IMR-90 (cell line): ENCODE measurements around the gene ZNF532. TPM values are rescaled to one million over a fixed set of nuclear protein-coding genes. Genes with fewer than 3 reads are reported as not detected.
"Not testable (repeated sequence)": the region's sequence is repeated elsewhere in the genome, so short reads cannot be mapped to it uniquely, and the experiment has no call there.

Experiments used
- ATAC-seq: fragments of 200-7000 bp; cut with Tn5 transposase; 2 replicates; pipeline ENCODE4 v1.9.1; 2020; ENCODE audit warnings: low read depth, mild to moderate bottlenecking, moderate library complexity
- BruUV-seq: library from RNA; stranded (reverse); fragments of 400-500 nt; replicated peaks from 2 replicates; lab custom pipeline; 2021; lab: Mats Ljungman, UMichigan
- CTCF ChIA-PET: fragments of 300-600 bp; formaldehyde crosslinking; extraction: SDS; loops from one replicate; lab custom pipeline; 2021; ENCODE audit warnings: antibody characterized with exemption; lab: Yijun Ruan, JAX
- POLR2A ChIA-PET: fragments of 300-600 bp; sonication (Branson Sonifier 250); formaldehyde crosslinking; loops from one replicate; lab custom pipeline; 2022; ENCODE audit warnings: antibody characterized with exemption; ENCODE audit not compliant: unreplicated experiment; lab: Charles Lee
- DNase-seq: peaks from one replicate; pipeline ENCODE4 v3.0.0; 2013
- H2AFZ ChIP-seq: replicated peaks from 2 replicates; pipeline ENCODE3; 2013; ENCODE audit warnings: low read length, mild to moderate bottlenecking; ENCODE audit not compliant: poor library complexity
- H2AK5ac ChIP-seq: 2 replicates; pipeline ENCODE4 v1.6.1; 2013; ENCODE audit warnings: low read depth, low read length, inconsistent platforms
- H2AK9ac ChIP-seq: replicated peaks from 2 replicates; pipeline ENCODE3; 2013; ENCODE audit warnings: mild to moderate bottlenecking, low read depth, low read length, moderate library complexity; ENCODE audit not compliant: poor library complexity
- H2BK120ac ChIP-seq: 2 replicates; pipeline ENCODE4 v1.6.1; 2013; ENCODE audit warnings: low read depth, low read length, inconsistent platforms
- H2BK15ac ChIP-seq: 3 replicates; pipeline ENCODE4 v1.6.1; 2013; ENCODE audit warnings: low read depth, low read length, inconsistent platforms
- H2BK20ac ChIP-seq: 2 replicates; pipeline ENCODE4 v1.6.1; 2013; ENCODE audit warnings: low read depth, mild to moderate bottlenecking, inconsistent platforms, low read length, moderate library complexity
- H2BK5ac ChIP-seq: 2 replicates; pipeline ENCODE4 v1.6.1; 2013; ENCODE audit warnings: mild to moderate bottlenecking, low read depth, low read length, inconsistent platforms; ENCODE audit not compliant: poor library complexity, severe bottlenecking
- H3K14ac ChIP-seq: replicated peaks from 2 replicates; pipeline ENCODE4 v1.6.1; 2013; ENCODE audit warnings: low read depth, low read length, inconsistent platforms
- H3K18ac ChIP-seq: 2 replicates; pipeline ENCODE4 v1.6.1; 2013; ENCODE audit warnings: low read depth, low read length, control low read depth
- H3K23ac ChIP-seq: 2 replicates; pipeline ENCODE4 v1.6.1; 2013; ENCODE audit warnings: low read depth, low read length, inconsistent platforms
- H3K27ac ChIP-seq: 2 replicates; pipeline ENCODE4 v1.5.1; 2013; ENCODE audit warnings: mild to moderate bottlenecking, control low read depth, low read length; ENCODE audit not compliant: insufficient read depth
- H3K27me3 ChIP-seq: 2 replicates; pipeline ENCODE4 v1.6.1; 2013; ENCODE audit warnings: low read length; ENCODE audit not compliant: control insufficient read depth, insufficient read depth
- H3K36me3 ChIP-seq: 2 replicates; pipeline ENCODE4 v1.6.1; 2013; ENCODE audit warnings: low read length, mixed read lengths; ENCODE audit not compliant: control insufficient read depth, insufficient read depth
- H3K4ac ChIP-seq: 2 replicates; pipeline ENCODE4 v1.6.1; 2013; ENCODE audit warnings: low read depth, low read length, inconsistent platforms
- H3K4me1 ChIP-seq: 2 replicates; pipeline ENCODE4 v1.6.1; 2013; ENCODE audit warnings: low read length, mixed read lengths; ENCODE audit not compliant: control insufficient read depth, insufficient read depth
- H3K4me2 ChIP-seq: 2 replicates; pipeline ENCODE4 v1.6.1; 2013; ENCODE audit warnings: low read depth, mild to moderate bottlenecking, control low read depth, low read length, moderate library complexity
- H3K4me3 ChIP-seq: 2 replicates; pipeline ENCODE4 v1.5.1; 2013; ENCODE audit warnings: low read depth, mild to moderate bottlenecking, control low read depth, low read length, moderate library complexity; ENCODE audit not compliant: insufficient read depth
- H3K56ac ChIP-seq: 2 replicates; pipeline ENCODE4 v1.6.1; 2013; ENCODE audit warnings: low read length, inconsistent platforms; ENCODE audit not compliant: insufficient read depth; ENCODE audit errors: extremely low read depth
- H3K79me1 ChIP-seq, 2 experiments: 2 replicates each; pipeline ENCODE4 v1.6.1; 2013; ENCODE audit warnings: low read length in 2 of 2, inconsistent platforms in 1 of 2, low read depth in 1 of 2
- H3K9ac ChIP-seq: 2 replicates; pipeline ENCODE4 v1.6.1; 2013; ENCODE audit warnings: low read depth, low read length, control low read depth
- H3K9me1 ChIP-seq: 2 replicates; pipeline ENCODE4 v1.6.1; 2013; ENCODE audit warnings: low read length, inconsistent platforms; ENCODE audit not compliant: insufficient read depth
- H3K9me3 ChIP-seq: 2 replicates; pipeline ENCODE4 v1.6.1; 2013; ENCODE audit warnings: low read length; ENCODE audit not compliant: control insufficient read depth, insufficient read depth
- H4K20me1 ChIP-seq: 2 replicates; pipeline ENCODE4 v1.6.1; 2013; ENCODE audit warnings: low read length, inconsistent platforms; ENCODE audit not compliant: insufficient read depth
- H4K5ac ChIP-seq: 2 replicates; pipeline ENCODE4 v1.6.1; 2013; ENCODE audit warnings: mild to moderate bottlenecking, low read depth, low read length, control low read depth
- H4K8ac ChIP-seq, 2 experiments: 2 replicates each; pipeline ENCODE4 v1.6.1; 2013; ENCODE audit warnings: low read depth in 2 of 2, low read length in 2 of 2, control low read depth in 1 of 2, inconsistent platforms in 1 of 2
- H4K91ac ChIP-seq: 2 replicates; pipeline ENCODE4 v1.6.1; 2013; ENCODE audit warnings: low read depth, low read length, inconsistent platforms; ENCODE audit not compliant: insufficient read depth
- CEBPB ChIP-seq: IDR thresholded peaks from 2 replicates; pipeline ENCODE4 v1.6.1; 2012; ENCODE audit warnings: low read depth, low read length, improper control_type of control experiment
- RFX5 ChIP-seq: IDR thresholded peaks from 2 replicates; pipeline ENCODE4 v1.8.0; 2012; ENCODE audit warnings: low read depth, mild to moderate bottlenecking, low read length, moderate library complexity
- SMC3 ChIP-seq: fragments of 150-350 bp; IDR thresholded peaks from 2 replicates; pipeline ENCODE4 v1.6.1; 2016; ENCODE audit warnings: low read depth, mild to moderate bottlenecking, antibody characterized with exemption, low read length, moderate library complexity
- WGBS, 2 experiments: methylation state at CpG; one replicate each; pipeline versions ENCODE4 v1.1.5 to v1.1.7; 2013; ENCODE audit warnings: missing lambda C conversion rate in 2 of 2; ENCODE audit not compliant: insufficient read length in 1 of 2; ENCODE audit errors: extremely low coverage in 2 of 2; 5-methylcytosine and 5-hydroxymethylcytosine counted together
- dilution Hi-C: fragments of 300-500 bp; cut with HindIII; formaldehyde crosslinking; loops from one replicate; pipeline ENCODE4 v1.14.3; 2018; ENCODE audit warnings: low sequenced_read_pairs; ENCODE audit not compliant: unreplicated experiment
- in situ Hi-C: fragments of 300-500 bp; cut with MboI; formaldehyde crosslinking; loops from 3 replicates; pipeline ENCODE4 v1.14.3; 2019; ENCODE audit warnings: low sequenced_read_pairs, inconsistent platforms, mixed read lengths
- intact Hi-C: fragments of 100-400 bp; cut with micrococcal nuclease; formaldehyde crosslinking; loops from 2 replicates; pipeline ENCODE4 v1.10.0; 2022
- polyA plus RNA-seq, 3 experiments: library from polyadenylated mRNA; depleted of rRNA; stranded (reverse); fragments of >200 nt; gene quantifications; 2 replicates each; pipeline ENCODE4 v1.2.3, GENCODE V29; 2012; ENCODE audit warnings: low replicate concordance in 1 of 3
- total RNA-seq: library from RNA; depleted of rRNA; stranded (reverse); fragments of >200 nt; gene quantifications from 2 replicates; pipeline ENCODE4 v1.2.3, GENCODE V29; 2012

ZNF532 gene
- total and polyA plus RNA-seq, 2 of the 4 experiments (the other 2 are of a cell fraction), result 29.9 to 45.8 TPM

DNA sequence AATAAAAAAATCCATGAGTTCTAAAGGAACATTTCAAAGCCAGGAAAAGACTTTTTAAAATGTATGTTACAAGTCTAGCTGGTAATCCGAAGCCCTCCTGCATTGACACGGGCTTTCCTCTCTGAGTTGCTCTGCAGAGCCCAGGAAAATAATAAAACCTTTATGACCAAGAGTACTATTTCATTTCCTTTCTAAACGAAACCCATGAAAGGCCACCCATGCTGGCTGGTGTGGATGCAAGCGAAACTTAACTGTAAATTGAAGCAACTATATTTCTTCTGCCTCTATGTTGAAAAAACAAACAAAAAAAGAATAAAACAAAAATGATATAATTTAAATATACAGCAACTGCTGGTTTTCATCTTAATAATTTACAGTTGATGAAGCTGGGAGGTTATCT is 41.3 kb upstream of the ZNF532 start:
- Histone ChIP-seq H2BK120ac (no peak overlapping the region), H3K27me3 (peaks cover 3% of the 10 kb centered on the region; the same call in 1 of the 2 replicates), H2BK20ac (no peak overlapping the region), H3K4me1 (no peaks in the 10 kb centered on the region), H4K5ac (no peak overlapping the region), H3K23ac (no peak overlapping the region), H3K79me1 (no peaks in the 10 kb centered on the region), H3K36me3 (no peaks in the 10 kb centered on the region), H3K9me3 (no peaks in the 10 kb centered on the region; the same call in 1 of the 2 replicates), H2AK9ac (no peak overlapping the region), H4K91ac (no peak overlapping the region), H3K4me2 (no peak overlapping the region), H3K9me1 (no peaks in the 10 kb centered on the region), H4K20me1 (no peaks in the 10 kb centered on the region), H3K9ac (no peak overlapping the region), H2AFZ (no peak overlapping the region), H4K8ac (no peak overlapping the region), H3K4ac (no peak overlapping the region), H2AK5ac (no peak overlapping the region), H2BK5ac (no peak overlapping the region), H3K4me3 (no peak overlapping the region), H3K14ac (no peak overlapping the region), H3K18ac (no peak overlapping the region), H2BK15ac (no peak overlapping the region), H3K27ac (no peak overlapping the region), H3K56ac (no peak overlapping the region)
- 79% methylated on average over 2 of the region's 4 CpGs; no CpG with 5 or more reads in 1 of the 2 experiments for WGBS, 2 experiments
- ATAC-seq, result no peak
- no peak for DNase-seq
- in situ Hi-C loops, result no loop called here
- TF ChIP-seq SMC3 (no peak), RFX5 (no peak), CEBPB (no peak)
- intact Hi-C loops, result no loop called here
- dilution Hi-C loops, result no loop called here
- CTCF ChIA-PET, result no interaction called here
- BruUV-seq, result no TSS peak
- POLR2A ChIA-PET, result no interaction called here

DNA sequence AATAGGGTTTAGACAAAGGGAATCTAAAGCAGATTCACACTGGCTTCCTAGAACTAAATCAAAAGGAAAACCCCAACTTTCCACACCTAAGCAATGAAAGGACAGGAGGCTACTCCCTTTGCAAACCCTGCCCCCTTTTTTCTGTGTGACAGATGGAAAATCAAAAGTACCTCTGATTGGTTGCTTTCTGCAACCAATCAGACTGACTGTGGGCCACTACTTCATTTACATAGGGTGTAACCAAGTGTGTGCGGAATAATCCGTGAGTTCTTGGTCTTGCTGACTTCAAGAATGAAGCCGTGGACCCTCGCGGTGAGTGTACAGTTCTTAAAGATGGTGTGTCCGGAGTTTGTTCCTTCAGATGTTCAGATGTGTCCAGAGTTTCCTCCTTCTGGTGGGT is 37.8 kb upstream of the ZNF532 start:
- H3K56ac ChIP-seq, BruUV-seq, H3K79me1 ChIP-seq, H3K4me1 ChIP-seq, H3K9ac ChIP-seq, H4K5ac ChIP-seq, DNase-seq, H4K8ac ChIP-seq, H2BK5ac ChIP-seq, ATAC-seq, H3K9me1 ChIP-seq, H3K23ac ChIP-seq, H3K4ac ChIP-seq, H2AFZ ChIP-seq, H2BK20ac ChIP-seq, H2AK5ac ChIP-seq, H3K4me2 ChIP-seq, H3K4me3 ChIP-seq, H4K20me1 ChIP-seq, H3K27ac ChIP-seq, in situ Hi-C loops, H4K91ac ChIP-seq, H2AK9ac ChIP-seq, H2BK120ac ChIP-seq, H3K14ac ChIP-seq, dilution Hi-C loops, H3K36me3 ChIP-seq, H3K27me3 ChIP-seq, intact Hi-C loops, H3K9me3 ChIP-seq, POLR2A ChIA-PET, H2BK15ac ChIP-seq, H3K18ac ChIP-seq: not testable (repeated sequence)
- no CpG with 5 or more reads among the region's 6 CpGs for WGBS, 2 experiments
- CTCF ChIA-PET, result interaction anchor here (1.1 kb wide), 1 partner anchor 9 kb away, joined by 3 read pairs; no protein-coding TSS in a partner anchor
